ENCODE measurements around the gene LRRC4C. TPM values are rescaled to one million over a fixed set of nuclear protein-coding genes. Genes with fewer than 3 reads are reported as not detected.

LRRC4C gene
- total RNA-seq, 1 experiment from 2014 or later = 0.13 TPM

- Histone ChIP-seq H3K23me2 (ENCODE audit: insufficient read length, low read depth, low read length, poor library complexity, severe bottlenecking) (no peaks in the 10 kb centered on the region), H4K20me1 (ENCODE audit: control insufficient read depth, insufficient read depth, insufficient read length) (no peaks in the 10 kb centered on the region), H3K27ac (ENCODE audit: insufficient read length, low read depth, low read length) (no peak overlapping the region), H3T11ph (ENCODE audit: low read length) (no peak overlapping the region), H3K4me1 (ENCODE audit: insufficient read depth, low read length) (no peaks in the 10 kb centered on the region), H3K79me1 (ENCODE audit: insufficient read depth, low read depth, low read length, poor library complexity, severe bottlenecking) (no peaks in the 10 kb centered on the region), H3K9me3 (ENCODE audit: control insufficient read depth, low read depth, low read length) (no peaks in the 10 kb centered on the region), H3K4ac (ENCODE audit: low read depth, low read length) (no peak overlapping the region), H2BK5ac (ENCODE audit: insufficient read length, low read length) (no peak overlapping the region), H2BK12ac (ENCODE audit: insufficient read length, low read depth, low read length) (no peak overlapping the region), H3K18ac (ENCODE audit: insufficient read length, low read depth, low read length) (no peak overlapping the region), H4K8ac (replicated peaks; ENCODE audit: insufficient read length, low read depth, low read length) (no peak overlapping the region), H3K23ac (ENCODE audit: insufficient read length, low read depth, low read length) (no peak overlapping the region), H4K5ac (ENCODE audit: insufficient read length, low read depth, low read length) (no peak overlapping the region), H3K79me2 (ENCODE audit: insufficient read depth, low read length) (no peaks in the 10 kb centered on the region), H3K56ac (ENCODE audit: insufficient read length, low read depth, low read length) (no peak overlapping the region), H3K4me2 (ENCODE audit: insufficient read depth, insufficient read length, low read length) (no peak overlapping the region), H4K91ac (ENCODE audit: insufficient read length, low read depth, low read length) (no peak overlapping the region), H2AK5ac (ENCODE audit: insufficient read length, low read length) (no peak overlapping the region), H2BK15ac (ENCODE audit: low read depth, low read length) (no peak overlapping the region), H3K27me3 (ENCODE audit: insufficient read depth, low read length) (no peaks in the 10 kb centered on the region), H2AFZ (ENCODE audit: low read length) (no peak overlapping the region), H2BK20ac (ENCODE audit: low read depth, low read length, poor library complexity, severe bottlenecking) (no peak overlapping the region), H2BK120ac (ENCODE audit: low read depth, low read length, poor library complexity, severe bottlenecking) (no peak overlapping the region), H3K14ac (ENCODE audit: insufficient read depth, low read length) (no peak overlapping the region), H3K9ac (ENCODE audit: extremely low read depth, insufficient read length, low read length) (no peak overlapping the region)
- no peak for TF ChIP-seq CTCF (conservative IDR thresholded peaks at IDR 0.05)
- no peaks in the 10 kb centered on the region for H3K27me3 Mint-ChIP-seq (ENCODE audit: low read depth)
- no CpG with 5 or more reads among the region's 3 CpGs for WGBS (ENCODE audit: extremely low coverage, insufficient read length, low lambda C conversion rate)
- H3K4me3 Mint-ChIP-seq = no peak overlapping the region
- no peak for DNase-seq
- H3K36me3 Mint-ChIP-seq (ENCODE audit: insufficient read depth in 1 of 3, low read depth in 3 of 3) = no peaks in the 10 kb centered on the region
- H3K27ac Mint-ChIP-seq = no peak overlapping the region
- no peaks in the 10 kb centered on the region for H3K9me3 Mint-ChIP-seq
- peaks cover 3% of the 10 kb centered on the region in 2 experiments; a peak in 3 of 4 replicates for H3K4me1 Mint-ChIP-seq
These were observed 968.1 kb downstream of the LRRC4C start for GRCh38 chr11:40491341-40491740.

Data from H9 (cell line).